GM18519 (cell line): ENCODE data around the gene PLCB1.
"Not testable (repeated sequence)": the region's sequence is repeated elsewhere in the genome, so short reads cannot be mapped to it uniquely, and the experiment has no call there.

Experiments
- ATAC-seq: cut with Tn5 transposase; IDR thresholded peaks from one replicate; pipeline ENCODE4 v1.9.1; 2021; ENCODE audit warnings: mild to moderate bottlenecking, moderate library complexity; ENCODE audit not compliant: unreplicated experiment, low FRiP score

Gene PLCB1

DNA sequence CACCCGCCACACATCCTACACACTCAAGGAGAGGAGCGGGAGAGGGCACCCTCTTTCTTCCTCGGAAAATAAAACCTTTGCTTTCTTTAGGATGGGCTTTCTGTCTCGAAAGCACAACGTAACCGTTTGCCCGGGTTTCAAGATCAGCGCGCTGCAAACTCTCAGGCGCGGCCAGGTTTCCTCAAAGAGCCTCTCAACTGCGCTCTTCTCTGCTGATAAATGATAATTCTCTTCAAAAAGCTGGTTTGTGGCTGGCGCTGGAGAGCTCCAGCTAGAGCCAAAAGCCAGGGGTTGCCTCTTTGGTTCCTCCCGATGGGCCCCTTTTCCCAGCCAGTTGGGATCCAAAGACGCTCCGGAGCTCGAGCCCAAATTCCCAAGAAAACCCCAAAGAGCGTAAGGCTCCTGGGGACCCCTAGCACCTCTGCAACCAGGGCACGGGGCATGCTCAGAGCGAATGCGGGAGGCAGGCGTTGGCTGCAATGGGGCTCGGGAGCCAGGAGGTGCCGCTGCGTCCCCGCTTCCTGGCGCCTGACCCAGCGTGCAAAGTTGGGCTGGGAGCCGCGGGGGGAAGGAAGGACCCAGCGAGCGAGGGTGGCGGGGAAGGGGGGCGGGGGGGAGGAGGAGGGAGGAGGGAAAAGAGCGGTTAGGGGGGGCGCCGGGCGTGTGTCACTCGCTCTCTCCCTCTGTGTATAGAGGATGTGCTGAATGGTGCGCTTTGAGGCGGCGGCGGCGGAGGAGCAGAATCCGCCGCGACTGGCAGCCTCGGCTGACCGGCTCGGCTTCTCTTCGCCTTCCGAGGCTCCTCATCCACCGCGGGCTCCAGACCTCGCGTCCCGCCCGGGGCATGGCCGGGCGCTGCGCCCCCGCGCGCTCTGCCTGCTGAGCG lies at the start of gene PLCB1:
PLCB1 (plus strand) TSS at position 669 of the 886 bp plus-strand sequence. CDS start 386 bp downstream, outside the sequence.
- ATAC-seq: peak; percentile 45

DNA sequence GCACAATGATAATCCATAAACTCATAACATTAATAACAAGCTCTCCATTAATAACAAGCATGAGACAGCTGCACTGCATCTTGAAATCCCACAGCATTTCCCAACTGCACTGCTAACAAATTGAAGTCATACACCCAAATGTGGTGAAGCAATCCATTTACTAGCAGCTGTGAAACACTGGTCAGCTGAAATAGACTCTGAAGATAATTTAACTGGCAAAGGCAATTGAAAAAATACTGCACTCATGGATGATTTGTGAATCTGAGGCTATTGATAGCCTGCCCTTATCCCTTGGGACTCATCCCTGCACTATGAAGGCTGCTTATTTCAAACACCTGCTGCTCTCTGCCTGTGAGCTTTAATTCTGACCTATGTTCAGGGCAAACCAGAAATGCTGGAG lies 49.1 kb upstream of the PLCB1 start:
- ATAC-seq: no peak

DNA sequence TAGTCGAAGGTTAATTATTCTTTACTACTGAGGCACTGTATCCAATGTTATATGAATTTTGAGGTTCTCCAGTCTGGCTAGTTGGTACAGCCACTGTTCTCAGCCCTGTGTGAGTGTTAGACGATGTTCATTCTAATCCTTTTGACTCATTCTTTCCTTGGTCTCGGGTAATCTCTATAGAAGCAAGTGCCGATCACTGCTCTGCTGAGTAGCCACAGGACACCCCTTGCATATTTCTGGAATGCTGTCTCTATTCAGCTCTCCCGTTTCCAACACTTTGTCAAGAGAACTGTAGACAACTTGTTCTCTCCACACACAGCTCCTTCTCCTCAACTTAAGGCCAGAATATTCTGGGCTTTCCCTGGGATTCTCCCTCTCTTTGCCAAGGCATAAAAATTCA lies 42.4 kb upstream of the PLCB1 start:
- ATAC-seq: no peak

DNA sequence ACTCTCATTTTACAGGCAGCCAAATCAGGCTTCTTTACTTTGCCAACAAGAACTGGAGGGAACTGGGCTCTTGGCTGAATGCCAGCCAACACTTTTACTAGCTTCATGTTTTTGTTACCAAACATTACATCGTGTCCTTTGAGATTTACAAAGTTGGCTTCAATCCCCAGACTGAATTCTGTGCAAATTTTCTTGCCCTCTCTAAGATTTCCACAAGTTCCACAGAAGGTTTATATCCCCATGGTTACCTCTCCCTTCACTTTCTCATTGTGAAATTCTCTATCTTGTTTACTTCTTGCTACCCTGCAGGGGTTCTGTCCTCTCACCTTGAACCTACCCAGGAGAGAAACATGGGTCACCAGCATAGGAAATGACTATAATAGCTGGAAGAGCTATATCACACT lies 37.6 kb upstream of the PLCB1 start:
- ATAC-seq: no peak

DNA sequence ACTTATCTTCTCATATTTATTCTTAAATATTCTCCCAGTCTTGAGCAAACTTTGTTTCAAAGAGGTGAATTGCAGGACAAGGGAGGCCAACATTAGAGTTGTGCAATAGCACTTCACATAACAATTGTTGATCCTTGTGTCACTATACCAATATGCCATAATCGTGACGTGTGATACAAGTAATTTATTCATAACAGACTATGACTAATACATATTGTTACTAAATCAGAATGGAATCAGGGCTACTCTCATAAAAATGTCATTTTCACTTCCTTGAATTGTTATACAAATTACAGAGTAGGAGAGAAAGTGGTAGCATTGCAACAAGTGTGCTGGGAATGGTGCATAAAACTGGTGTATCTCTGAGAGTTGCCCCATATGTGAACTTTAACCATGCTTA lies 37.2 kb upstream of the PLCB1 start:
- no peak for ATAC-seq

DNA sequence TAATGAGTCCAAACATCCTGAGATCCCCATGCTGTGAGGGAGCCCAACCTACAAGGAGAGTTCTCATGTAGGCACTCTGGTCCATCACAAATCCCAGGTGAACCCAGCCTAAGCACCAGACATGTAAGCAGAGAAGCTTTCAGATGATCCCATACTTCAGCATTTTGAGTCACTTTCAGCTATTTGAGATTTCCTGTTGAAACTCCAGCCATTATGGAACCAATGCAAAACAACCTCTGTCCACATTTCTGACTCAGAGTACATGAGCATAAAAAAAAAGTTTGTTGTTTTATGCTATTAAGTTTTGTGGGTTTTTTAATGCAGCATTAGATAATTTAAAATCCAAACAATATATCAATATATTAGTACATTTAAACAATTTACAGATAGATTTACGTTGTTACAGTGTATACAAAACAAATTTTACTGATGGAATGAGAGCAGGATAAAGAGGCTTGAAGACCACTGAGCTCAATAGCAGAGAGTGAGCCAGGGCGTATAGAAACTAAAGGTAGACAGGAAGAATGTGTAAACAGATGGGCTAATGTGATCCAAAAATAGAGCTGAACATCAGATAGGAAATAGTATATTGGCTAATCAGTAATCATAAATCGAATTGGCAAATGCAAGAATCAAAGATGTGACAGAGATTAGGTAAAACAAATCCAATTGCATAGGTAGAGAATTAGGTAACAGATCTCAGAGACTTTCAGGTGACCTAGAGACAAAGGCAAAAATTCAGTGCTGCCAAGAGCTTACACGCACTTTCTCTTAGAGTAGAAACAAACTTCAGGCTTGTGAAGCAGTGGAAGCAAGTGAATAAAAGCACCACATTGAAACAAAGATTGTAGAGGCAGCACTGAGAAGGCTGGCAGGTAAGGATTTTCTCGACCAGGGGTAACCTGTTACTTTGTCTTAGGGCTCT lies 36.2 kb upstream of the PLCB1 start:
- ATAC-seq: no peak

DNA sequence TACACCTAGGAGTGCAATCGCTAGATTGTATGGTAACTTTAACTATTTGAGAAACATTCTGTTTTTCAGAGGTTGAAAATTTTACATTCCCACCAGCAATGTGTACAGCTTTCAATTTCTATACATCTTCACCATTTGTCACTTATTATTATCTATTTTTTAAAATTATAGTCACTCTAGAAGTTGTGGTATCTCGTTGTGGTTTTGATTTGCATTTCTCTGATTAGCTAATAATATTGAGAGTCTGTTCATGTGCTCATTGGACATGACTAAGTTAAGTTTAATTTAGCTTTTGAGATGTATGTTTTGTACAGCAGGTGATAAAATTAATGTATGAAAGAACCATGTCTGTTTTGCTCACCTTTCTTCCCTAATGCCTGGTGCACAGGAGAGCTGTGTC lies 34.8 kb upstream of the PLCB1 start:
- no peak for ATAC-seq

DNA sequence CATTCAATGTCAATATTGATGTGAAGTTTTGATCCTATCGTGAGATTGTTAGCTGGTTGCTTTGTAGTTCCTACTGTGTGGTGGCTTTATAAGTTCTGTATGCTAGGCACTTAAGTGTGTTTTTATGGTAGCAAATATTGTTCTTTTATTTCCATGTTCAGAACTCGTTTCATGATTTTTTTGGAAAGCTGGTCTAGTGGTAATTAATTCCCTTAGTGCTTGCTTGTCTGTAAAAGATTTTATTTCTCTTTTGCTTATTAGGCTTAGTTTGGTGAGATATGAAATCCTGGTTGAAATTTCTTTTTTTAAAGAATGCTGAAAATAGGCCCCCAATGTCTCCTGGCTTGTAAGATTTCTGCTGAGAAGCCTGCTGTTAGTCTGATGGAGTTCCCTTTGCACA lies 27.8 kb upstream of the PLCB1 start:
- no peak for ATAC-seq

DNA sequence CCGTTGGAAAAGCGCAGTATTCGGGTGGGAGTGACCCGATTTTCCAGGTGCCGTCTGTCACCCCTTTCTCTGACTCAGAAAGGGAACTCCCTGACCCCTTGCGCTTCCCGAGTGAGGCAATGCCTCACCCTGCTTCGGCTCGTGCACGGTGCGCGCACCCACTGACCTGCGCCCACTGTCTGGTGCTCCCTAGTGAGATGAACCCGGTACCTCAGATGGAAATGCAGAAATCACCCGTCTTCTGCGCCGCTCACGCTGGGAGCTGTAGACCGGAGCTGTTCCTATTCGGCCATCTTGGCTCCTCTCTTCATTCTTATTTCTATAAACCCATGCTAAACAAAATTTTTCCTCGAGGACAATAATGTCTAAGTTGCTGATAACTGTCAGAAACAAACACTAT lies 17.5 kb upstream of the PLCB1 start:
- not testable (repeated sequence) for ATAC-seq

DNA sequence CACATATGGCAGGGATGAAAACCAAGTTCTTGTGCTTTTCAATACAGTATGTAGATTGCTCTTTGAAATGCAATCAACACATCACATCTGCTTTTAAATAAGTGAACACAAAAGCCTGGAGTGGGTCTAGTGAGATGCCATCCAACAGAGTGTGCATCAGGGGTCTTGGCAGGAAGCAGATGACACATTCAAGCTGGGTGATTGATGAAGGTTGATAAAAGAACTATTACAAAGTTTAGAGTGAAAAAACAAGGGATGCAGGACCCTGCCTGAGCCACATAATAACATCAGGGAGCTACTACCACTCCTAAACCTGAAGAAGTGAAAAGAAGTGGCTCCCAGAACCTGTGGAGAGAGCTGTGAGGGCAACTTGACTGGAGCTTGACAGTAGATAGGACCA lies 16.6 kb upstream of the PLCB1 start:
- no peak for ATAC-seq

DNA sequence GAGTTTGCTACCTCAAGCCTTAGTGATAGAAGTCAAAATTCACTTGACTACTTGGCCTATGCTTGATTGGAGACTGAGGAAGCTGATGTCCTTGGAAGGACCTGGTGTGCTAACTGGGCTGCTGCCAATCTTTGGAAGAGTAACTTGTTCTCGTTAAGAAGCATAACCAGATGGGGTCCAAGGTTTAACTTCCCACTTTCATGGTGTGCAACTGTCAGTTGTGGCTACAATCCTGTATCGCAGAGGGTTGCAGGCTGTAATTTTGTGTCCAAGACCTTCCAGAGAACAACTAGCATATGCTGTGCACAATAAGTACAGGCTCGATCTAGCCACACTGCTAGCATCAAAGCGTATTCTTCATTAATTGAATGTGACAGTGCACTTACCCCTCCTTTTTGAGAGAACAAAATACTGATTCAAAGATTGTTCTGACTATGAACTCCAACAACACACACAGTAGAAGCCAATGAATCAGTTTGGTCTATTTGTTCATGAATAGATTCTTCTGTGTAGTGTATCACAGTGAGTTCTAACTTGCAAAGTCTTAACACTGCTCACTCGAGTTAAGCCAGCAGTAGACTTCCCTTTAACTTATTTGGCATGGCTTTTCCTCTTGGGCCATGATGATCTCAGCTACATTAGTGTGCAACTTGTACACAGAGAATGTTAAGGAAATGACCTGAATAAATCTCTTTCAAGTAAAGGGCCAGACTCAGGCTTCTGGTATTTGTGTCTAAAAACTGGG lies 15.8 kb upstream of the PLCB1 start:
- ATAC-seq: no peak

DNA sequence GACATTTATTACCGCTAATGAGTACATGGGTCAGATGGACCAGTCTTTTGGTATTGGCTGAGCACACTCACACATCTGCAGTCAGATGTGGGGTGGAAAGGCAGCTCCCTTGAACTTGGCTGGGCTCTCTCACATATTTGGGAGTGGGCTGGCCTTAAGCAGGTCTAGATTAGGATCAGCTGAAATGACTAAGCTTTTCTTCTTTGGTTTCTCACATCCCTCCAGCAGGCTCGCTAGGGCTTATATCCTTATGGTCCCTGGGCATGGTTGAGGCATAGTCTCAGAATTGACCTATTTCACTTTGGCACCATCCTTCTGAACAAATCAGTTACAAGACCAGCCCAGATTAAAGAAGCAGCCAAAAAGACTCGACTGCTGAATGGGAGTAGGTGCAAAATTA lies 14.4 kb upstream of the PLCB1 start:
- ATAC-seq: no peak

DNA sequence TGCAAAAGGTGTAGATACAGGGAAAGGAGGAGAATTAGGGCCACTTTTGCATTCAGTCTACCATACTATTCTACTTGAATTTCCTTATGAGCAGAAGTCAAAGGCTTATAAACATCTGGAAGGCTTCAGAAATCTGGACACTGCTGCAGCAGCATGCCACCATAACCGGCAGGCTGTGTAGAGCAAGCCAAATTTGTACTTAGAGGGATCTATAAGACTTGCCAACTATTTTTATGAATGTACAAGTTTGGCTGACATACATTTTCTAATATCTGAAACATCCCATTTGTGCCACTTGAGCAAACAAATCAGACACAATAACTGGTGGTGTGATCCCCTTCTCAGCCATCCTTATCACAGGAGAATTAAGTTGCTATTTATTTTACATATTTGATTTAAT lies 14.0 kb upstream of the PLCB1 start:
- no peak for ATAC-seq

DNA sequence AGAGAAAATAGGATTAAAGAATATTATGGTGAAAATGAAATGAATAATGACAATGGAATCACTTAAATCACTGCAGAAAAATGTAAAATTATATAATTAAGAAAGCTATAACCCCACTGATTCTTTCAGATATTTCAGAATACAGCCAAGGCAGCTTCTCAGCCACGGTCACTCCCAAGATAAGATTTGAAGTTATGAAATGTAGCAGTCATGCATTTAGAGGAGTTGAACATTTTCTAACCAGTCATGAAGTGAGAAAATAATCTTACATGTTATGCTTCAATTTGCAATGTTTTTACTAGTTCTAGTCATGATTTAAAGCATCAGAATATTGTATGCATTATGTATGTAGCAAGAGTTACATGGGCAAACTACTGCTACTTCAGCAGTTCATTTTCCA lies 13.3 kb upstream of the PLCB1 start:
- no peak for ATAC-seq

DNA sequence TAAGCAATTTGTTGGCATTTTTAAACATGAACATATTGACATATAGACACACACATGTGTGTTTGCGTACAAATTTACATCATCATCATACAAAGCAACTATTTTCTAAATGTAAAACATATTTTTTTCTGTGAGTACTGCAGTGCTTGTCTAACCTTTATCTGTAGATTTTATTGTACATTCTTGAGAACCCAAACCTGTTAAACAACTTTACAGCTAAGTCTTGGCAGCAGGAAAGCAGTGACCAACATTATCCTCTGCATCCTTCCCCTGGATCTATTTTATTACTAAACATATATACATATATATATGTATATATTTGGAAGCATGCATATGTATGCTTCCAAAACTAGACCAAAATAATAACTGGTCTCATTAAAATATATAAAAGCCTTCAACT lies 10.4 kb upstream of the PLCB1 start:
- no peak for ATAC-seq

DNA sequence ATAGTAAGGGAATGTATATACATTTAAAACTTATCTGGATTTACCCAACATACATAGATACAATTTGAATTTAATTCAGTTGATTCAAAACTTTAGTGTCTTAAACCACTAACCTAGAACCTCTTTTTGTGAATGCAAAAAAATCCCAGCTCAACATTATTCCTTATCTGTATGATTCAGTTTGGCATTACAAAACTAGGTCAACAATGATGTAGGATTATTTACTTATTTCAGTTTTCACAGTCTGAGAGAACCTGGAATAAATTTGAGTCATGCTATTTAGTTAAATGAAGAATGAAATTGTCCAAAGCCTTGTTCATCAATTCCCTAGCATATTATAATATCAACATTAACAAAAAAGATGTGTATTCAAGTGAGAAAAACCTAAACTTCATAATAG lies 7.4 kb upstream of the PLCB1 start:
- no peak for ATAC-seq

DNA sequence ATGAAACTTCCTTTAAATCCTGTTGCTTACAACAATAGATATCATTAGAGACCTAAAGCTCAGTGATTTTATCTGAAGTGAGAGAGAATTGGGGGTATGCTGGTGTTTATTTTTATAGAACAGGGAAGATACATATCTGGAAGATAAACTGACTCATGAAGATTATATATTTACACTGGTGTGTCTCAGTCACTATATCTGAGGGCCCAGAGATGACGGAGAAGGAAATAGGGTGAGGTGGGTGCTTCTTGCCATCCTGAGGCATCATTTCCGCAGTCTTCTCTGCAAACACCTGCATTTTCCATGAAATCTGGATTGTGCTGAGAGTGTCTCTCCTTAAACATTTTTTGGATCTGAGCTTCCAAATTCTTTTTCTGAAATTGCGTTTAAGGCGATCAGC lies 5.9 kb upstream of the PLCB1 start:
- ATAC-seq: no peak

DNA sequence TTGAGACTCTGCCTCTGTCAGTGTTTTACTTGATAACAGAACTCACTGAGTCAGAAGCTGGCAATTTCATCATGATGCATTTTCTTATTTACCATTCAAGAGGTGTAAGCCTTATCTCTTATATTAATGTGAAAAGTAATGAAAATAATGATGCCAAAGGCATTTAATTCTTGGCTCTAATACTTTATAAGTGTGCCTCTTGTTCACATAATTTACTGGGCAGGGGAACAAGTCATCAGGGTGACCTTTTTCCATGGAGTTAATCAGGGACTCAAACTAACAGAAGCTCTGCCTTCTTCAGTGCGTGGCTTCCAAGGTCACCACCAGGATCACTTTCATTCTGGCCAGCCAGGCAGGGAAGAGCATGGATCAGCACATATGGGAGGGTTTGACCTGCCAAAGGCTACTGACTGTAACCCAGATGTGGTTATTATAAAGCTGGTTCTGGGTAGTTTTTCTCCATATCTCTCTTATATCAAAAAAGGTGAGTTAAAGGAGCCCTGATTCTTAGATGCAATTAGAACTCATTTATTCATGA lies 5.2 kb upstream of the PLCB1 start:
- ATAC-seq: no peak

DNA sequence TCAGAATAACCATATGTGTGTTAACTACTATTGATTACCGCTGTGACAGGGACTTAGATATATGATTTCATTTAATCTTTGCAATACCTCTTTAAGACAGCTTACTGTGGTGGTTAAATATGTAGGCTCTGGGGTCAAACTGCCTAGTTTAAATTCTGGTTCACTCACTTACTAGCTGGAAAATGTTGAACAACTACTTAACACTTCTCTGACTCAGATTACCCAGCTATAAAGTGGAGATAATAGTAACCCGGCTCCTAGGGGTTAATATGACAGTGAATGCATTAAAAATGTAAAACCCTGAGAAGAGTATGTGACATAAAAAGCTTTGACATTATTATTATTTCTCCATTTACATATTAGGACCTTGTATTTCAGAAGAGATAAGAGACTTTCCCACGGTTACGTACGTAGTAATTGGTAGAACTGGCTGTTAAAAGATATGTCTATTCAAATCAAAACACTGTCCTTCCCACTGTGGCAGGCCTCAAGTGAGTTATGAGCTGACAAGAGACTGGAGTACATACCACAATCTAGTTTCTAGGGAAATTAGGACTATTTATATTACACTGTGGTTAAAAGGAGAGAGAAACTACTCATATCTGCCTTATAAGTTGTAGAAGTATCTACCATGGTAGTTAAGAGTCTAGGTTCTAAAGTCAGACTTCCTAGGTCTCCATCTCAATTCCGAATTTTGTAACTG lies 4.4 kb upstream of the PLCB1 start:
- peak; percentile 85 for ATAC-seq
